ENCODE results near the gene ARL17B. TPM values are rescaled to one million over a fixed set of nuclear protein-coding genes. Genes with fewer than 3 reads are reported as not detected.
"Not testable (repeated sequence)": the region's sequence is repeated elsewhere in the genome, so short reads cannot be mapped to it uniquely, and the experiment has no call there.

The ARL17B gene
- total RNA-seq, 1 donor from 2014 or later, result not detected

- no peak overlapping the region for H3K27ac ChIP-seq
- intact Hi-C loops (cut with DNase I), result loop anchor here (5.0 kb wide), 1 partner anchor 227 kb away; no protein-coding TSS in a partner anchor
- H3K9me3 ChIP-seq, result no peaks in the 10 kb centered on the region
- H3K27me3 ChIP-seq, result no peaks in the 10 kb centered on the region
- DNase-seq (ENCODE audit: low spot score in 2 of 2), result no peak
- no peaks in the 10 kb centered on the region for H3K4me1 ChIP-seq
- TF ChIP-seq CTCF (IDR thresholded peaks at IDR 0.05), result no peak
- no peak overlapping the region for H3K4me3 ChIP-seq
- no peaks in the 10 kb centered on the region for H3K36me3 ChIP-seq
Measured at GRCh38 chr17:46264456-46265198, 96.9 kb downstream of the ARL17B start.

- Histone ChIP-seq H3K4me3 (no peak overlapping the region), H3K36me3 (no peaks in the 10 kb centered on the region), H3K9me3 (no peaks in the 10 kb centered on the region), H3K27ac (no peak overlapping the region), H3K4me1 (no peaks in the 10 kb centered on the region), H3K27me3 (no peaks in the 10 kb centered on the region)
- no peak for TF ChIP-seq CTCF (IDR thresholded peaks at IDR 0.05)
- intact Hi-C loops (cut with DNase I), result no loop called here
- DNase-seq (ENCODE audit: low spot score in 2 of 2), result no peak
Measured at GRCh38 chr17:46262271-46262670, 99.3 kb downstream of the ARL17B start.

GRCh38 chr17:46259845-46260661, 101.5 kb downstream of the ARL17B start:
- DNase-seq (ENCODE audit: low spot score in 2 of 2); H3K4me1 ChIP-seq; H3K9me3 ChIP-seq; H3K27me3 ChIP-seq; H3K36me3 ChIP-seq; intact Hi-C loops (cut with DNase I); H3K27ac ChIP-seq: not testable (repeated sequence)
- TF ChIP-seq CTCF (IDR thresholded peaks at IDR 0.05), result peak in 1 of 3 experiments; percentile 13
- peak overlapping the region; percentile 42 to 58 for H3K4me3 ChIP-seq

- H3K27ac ChIP-seq; DNase-seq (ENCODE audit: low spot score in 2 of 2); H3K36me3 ChIP-seq; H3K9me3 ChIP-seq; H3K4me3 ChIP-seq; intact Hi-C loops (cut with DNase I); H3K4me1 ChIP-seq; H3K27me3 ChIP-seq: not testable (repeated sequence)
Measured at GRCh38 chr17:46256369-46256768, 105.2 kb downstream of the ARL17B start.

GRCh38 chr17:46254215-46254614, 107.4 kb downstream of the ARL17B start:
- H3K36me3 ChIP-seq; H3K27ac ChIP-seq; H3K27me3 ChIP-seq; intact Hi-C loops (cut with DNase I); H3K4me1 ChIP-seq; DNase-seq (ENCODE audit: low spot score in 2 of 2); H3K9me3 ChIP-seq; H3K4me3 ChIP-seq: not testable (repeated sequence)

GRCh38 chr17:46253722-46254121, 107.8 kb downstream of the ARL17B start:
- DNase-seq (ENCODE audit: low spot score in 2 of 2); H3K27ac ChIP-seq; H3K9me3 ChIP-seq; intact Hi-C loops (cut with DNase I); H3K36me3 ChIP-seq; H3K4me1 ChIP-seq; H3K27me3 ChIP-seq; H3K4me3 ChIP-seq: not testable (repeated sequence)
- peak; percentile 27 to 52 (median 37) for TF ChIP-seq CTCF (IDR thresholded peaks at IDR 0.05)

GRCh38 chr17:46252804-46253203, 108.8 kb downstream of the ARL17B start:
- H3K36me3 ChIP-seq; intact Hi-C loops (cut with DNase I); H3K4me3 ChIP-seq; DNase-seq (ENCODE audit: low spot score in 2 of 2); H3K27me3 ChIP-seq; H3K27ac ChIP-seq; H3K9me3 ChIP-seq; H3K4me1 ChIP-seq: not testable (repeated sequence)

GRCh38 chr17:46249153-46249552, 112.4 kb downstream of the ARL17B start:
- H3K27me3 ChIP-seq; H3K36me3 ChIP-seq; H3K9me3 ChIP-seq; H3K4me3 ChIP-seq; H3K27ac ChIP-seq; intact Hi-C loops (cut with DNase I); DNase-seq (ENCODE audit: low spot score in 2 of 2); H3K4me1 ChIP-seq: not testable (repeated sequence)

GRCh38 chr17:46244949-46245768, 116.4 kb downstream of the ARL17B start:
- H3K27me3 ChIP-seq; H3K27ac ChIP-seq; DNase-seq (ENCODE audit: low spot score in 2 of 2); H3K9me3 ChIP-seq; H3K4me1 ChIP-seq; H3K4me3 ChIP-seq; H3K36me3 ChIP-seq; intact Hi-C loops (cut with DNase I): not testable (repeated sequence)

Measured in ascending aorta (tissue), 2 donors.